ENCODE measurements around the gene ATP2B1.
"Not testable (repeated sequence)": the region's sequence is repeated elsewhere in the genome, so short reads cannot be mapped to it uniquely, and the experiment has no call there.

Gene ATP2B1

GRCh38 chr12:89708565-89709156 lies at the start of gene ATP2B1:
TSS of gene ATP2B1 (minus strand) at chr12:89708838. CDS start at chr12:89655886, 52,952 bp downstream.
- DNase-seq (ENCODE audit: low spot score): peak; percentile 87

DNA sequence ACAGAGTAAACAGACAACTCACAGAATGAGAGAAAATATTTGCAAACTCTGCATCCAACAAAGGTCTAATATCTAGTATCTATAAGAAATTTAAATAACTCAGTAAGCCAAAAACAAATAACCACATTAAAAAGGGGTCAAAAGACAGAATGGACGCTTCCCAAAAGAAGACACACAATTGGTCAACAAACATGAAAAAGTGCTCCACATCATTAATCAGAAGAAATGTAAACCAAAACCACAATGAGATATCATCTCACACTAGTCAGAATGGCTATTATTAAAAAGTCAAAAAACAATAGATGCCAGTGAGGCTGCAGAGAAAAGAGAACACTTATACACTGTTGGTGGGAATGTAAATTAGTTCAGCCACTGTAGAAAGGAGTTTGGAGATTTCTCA lies 49.3 kb upstream of the ATP2B1 start:
- not testable (repeated sequence) for DNase-seq (ENCODE audit: low spot score)

DNA sequence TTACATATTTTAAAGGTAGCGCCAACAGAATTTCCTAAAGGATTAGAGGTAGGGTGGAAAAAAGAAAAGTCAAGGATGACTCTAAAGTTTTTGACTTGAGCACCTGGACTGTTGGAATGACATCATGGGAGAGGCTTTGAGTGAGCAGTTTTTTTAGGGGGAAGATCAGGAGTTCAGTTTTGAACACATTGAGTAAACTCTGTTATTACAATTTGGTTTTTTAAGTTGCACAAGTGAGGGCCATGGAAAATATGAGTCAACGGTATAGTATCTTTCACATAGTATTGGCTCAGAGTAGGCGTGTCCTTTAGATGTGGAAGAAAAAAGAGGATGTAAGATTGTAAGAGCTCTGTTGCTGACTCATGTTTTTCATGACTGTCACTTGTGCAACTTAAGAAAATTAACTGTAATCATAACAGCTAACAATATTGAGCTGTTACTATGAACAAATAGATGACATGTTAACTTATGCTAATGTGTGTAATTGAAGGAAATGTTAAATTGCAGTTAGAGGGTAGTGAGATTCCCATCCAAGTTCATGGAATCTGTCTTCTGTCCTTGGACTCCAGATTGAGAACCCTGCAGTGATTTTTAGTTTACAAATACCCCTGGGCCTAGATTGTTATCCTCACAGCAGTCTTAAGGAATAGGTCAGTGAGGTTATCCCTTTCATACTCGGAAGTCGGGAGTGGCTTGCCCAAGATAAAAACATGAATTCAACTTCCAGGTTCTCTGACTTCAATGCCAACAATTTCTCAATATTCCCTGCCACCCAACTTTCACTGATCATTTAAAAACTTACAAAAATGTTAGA lies 48.2 kb upstream of the ATP2B1 start:
- DNase-seq (ENCODE audit: low spot score): peak; percentile 88

- DNase-seq (ENCODE audit: low spot score): no peak
Measured at GRCh38 chr12:89756194-89756584, 47.6 kb upstream of the ATP2B1 start.

DNA sequence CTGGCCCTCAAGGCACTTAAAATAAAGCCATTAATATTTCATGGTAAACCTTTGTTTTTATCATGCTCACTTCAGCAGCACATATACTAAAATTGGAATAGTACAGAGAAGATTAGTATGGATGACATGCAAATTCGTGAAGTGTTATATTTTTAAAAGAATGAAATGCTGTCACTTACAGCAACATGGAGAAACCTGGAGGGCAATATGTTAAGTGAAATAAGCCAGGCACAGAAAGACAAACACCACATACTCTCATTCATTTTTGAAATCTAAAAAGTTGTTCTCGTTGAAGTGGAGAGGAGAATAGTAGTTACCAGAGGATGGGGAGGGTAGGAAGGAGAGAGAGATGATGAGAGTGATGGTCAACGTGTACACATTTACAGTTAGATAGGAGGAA lies 45.4 kb upstream of the ATP2B1 start:
- DNase-seq (ENCODE audit: low spot score): no peak

DNA sequence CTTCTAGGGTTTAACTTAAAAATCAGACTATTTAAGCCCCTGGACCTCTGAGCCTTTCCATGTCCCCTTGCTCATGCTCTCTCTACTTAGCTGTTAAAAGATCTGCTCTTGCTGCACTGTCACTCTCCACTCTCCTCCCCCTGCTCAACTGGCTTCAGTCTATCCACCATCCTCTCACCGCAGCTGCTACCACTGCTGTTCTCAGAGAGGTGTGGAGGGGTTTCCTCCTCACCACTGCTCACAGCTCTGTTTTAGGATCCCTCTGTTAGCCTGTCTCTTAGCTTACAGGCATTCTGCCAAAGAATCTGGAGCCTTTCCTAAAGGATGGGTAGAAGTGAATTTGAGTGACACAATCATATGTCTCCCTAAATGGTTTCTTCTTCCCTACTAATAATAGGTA lies 43.7 kb upstream of the ATP2B1 start:
- DNase-seq (ENCODE audit: low spot score): no peak

- DNase-seq (ENCODE audit: low spot score): no peak
Measured at GRCh38 chr12:89750389-89751351, 42.0 kb upstream of the ATP2B1 start.

DNA sequence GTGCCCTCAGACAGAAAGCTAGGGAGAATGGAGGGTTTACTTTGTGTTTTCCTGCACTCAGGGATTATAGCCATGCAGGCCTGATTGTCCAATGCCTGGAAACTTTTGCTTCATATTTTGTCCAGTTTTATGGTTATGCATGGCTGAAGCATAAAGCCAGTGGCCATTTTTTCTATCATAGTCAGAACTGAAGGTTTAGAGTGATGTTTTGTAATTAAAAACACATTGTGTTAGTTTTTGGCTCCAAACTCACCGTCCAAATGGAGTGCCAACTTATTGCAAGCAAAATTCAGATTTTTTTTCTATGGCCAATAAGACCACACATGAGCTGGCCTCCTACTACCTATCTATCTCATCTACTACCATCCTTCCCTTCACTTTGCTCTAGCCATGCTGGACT lies 40.2 kb upstream of the ATP2B1 start:
- no peak for DNase-seq (ENCODE audit: low spot score)

GRCh38 chr12:89745286-89745685 lies 36.6 kb upstream of the ATP2B1 start:
- no peak for DNase-seq (ENCODE audit: low spot score)

GRCh38 chr12:89742337-89743022 lies 33.8 kb upstream of the ATP2B1 start:
- no peak for DNase-seq (ENCODE audit: low spot score)

DNA sequence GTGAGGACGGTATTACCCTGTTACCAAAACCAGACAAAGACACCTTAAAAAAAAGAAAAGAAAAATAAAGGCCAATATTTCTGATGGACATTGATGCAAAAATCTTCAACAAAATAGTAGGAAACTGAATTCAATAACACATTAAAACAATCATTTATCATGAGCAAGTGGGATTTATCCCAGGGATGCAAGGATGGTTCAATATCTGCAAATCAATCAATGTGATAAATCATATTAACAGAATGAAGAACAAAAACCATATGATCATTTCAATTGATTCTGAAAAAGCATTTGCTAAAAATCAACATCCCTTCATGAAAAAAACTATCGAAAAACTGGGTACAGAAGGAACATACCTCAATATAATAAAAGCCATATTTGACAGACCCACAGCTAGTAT lies 32.3 kb upstream of the ATP2B1 start:
- no peak for DNase-seq (ENCODE audit: low spot score)

DNA sequence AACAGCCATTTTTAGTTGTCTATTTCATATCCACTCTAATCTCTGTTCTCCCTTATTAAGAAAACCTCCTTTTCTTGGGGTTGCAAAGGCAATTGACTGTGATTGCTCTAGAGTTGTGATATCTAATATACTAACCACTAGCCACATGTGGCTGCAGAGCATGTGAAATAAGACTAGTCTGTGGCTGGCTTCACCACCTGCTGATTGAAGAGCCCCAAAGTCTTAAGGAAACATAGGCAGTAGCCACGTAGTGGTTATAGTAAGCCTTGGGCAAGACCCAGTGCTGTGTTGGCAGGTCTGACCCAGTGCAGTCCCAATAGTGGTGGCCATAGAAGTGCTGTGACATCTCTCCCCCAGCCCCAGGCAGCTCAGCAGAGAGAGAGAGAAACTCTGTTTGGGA lies 28.4 kb upstream of the ATP2B1 start:
- no peak for DNase-seq (ENCODE audit: low spot score)

GRCh38 chr12:89733579-89734201 lies 25.1 kb upstream of the ATP2B1 start:
- peak; percentile 49 for DNase-seq (ENCODE audit: low spot score)

DNA sequence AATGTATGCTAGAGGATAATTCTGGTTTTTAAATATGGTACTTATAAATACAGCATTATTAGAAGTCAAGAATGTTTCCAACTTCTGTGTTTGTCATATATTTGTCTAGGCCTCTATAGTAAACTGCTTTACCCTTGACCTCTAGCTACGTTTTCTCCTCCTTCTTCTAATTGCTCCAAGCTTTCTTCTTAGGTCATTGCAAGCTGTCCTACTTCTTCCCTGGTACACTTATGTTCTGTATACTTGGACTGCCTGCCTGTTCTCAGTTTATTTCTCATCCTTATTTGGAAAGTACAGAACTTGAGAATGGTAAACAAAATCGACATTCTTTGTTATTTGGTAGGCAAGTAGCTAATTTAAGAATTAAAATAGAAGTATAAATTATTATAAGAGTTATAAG lies 23.9 kb upstream of the ATP2B1 start:
- no peak for DNase-seq (ENCODE audit: low spot score)

GRCh38 chr12:89731614-89732013 lies 23.0 kb upstream of the ATP2B1 start:
- no peak for DNase-seq (ENCODE audit: low spot score)

DNA sequence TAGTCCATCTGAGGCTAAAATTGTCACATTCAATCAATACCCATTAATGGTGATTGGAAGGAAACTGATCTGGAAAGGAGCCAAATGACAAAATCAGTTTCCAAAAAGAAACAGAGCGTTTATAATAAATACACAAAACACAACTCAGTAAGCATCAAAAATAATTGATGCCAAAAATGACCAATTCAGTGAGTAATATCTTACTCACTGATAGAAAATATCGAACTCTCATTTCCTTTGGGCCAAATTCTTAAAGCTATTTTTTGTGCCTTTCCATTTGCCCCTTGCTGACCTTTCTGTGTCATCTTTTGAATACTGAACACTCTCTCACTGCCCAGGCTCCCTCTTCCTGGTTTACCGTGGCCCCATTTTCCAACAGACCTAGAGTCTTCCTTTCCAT lies 22.5 kb upstream of the ATP2B1 start:
- no peak for DNase-seq (ENCODE audit: low spot score)

- no peak for DNase-seq (ENCODE audit: low spot score)
Measured at GRCh38 chr12:89729946-89730459, 21.4 kb upstream of the ATP2B1 start.

GRCh38 chr12:89723276-89723675 lies 14.6 kb upstream of the ATP2B1 start:
- no peak for DNase-seq (ENCODE audit: low spot score)

- DNase-seq (ENCODE audit: low spot score): no peak
Measured at GRCh38 chr12:89721291-89721987, 12.8 kb upstream of the ATP2B1 start.

- no peak for DNase-seq (ENCODE audit: low spot score)
Measured at GRCh38 chr12:89717759-89718523, 9.3 kb upstream of the ATP2B1 start.
